Prostate gland (tissue), 2 donors: ENCODE results near the gene TMEM214. TPM values are rescaled to one million over a fixed set of nuclear protein-coding genes. Genes with fewer than 3 reads are reported as not detected.
A peak's percentile ranks its signal among the peaks of the same experiment; 100 is the strongest.

Experiments used
- DNase-seq: peaks from one replicate; pipeline ENCODE4 v3.0.0-alpha.2; 2019; ENCODE audit warnings: low spot score
- H3K27ac ChIP-seq, 2 donors: fragments of 200-600 bp; sonication (generic); 2 replicates each; pipeline ENCODE4 v1.5.1; 2017 to 2019
- H3K27me3 ChIP-seq: fragments of 200-600 bp; sonication (generic); replicated peaks from 2 replicates; pipeline ENCODE4 v1.5.1; 2019; ENCODE audit not compliant: insufficient read depth
- H3K36me3 ChIP-seq, 2 donors: fragments of 200-600 bp; sonication (generic); 1 replicate in 1 of 2; 2 replicates in 1 of 2; pipeline versions ENCODE4 v1.5.1 to v1.8.1; 2017 to 2019
- H3K4me1 ChIP-seq: fragments of 200-600 bp; sonication (generic); replicated peaks from 2 replicates; pipeline ENCODE4 v1.5.1; 2019
- H3K4me3 ChIP-seq, 2 donors: fragments of 200-600 bp; sonication (generic); 2 replicates each; pipeline ENCODE4 v1.5.1; 2017 to 2019
- H3K9me3 ChIP-seq: fragments of 200-600 bp; sonication (generic); 2 replicates; pipeline ENCODE4 v1.5.1; 2017
- CTCF ChIP-seq, 4 experiments: fragments of 200-600 bp in 2 of 4; fragments of 450-650 bp in 2 of 4; sonication (generic) in 2 of 4; IDR thresholded peaks; 1 replicate in 3 of 4; 2 replicates in 1 of 4; pipeline ENCODE4 v1.5.1; 2016 to 2019; ENCODE audit warnings: antibody characterized with exemption in 4 of 4, mild to moderate bottlenecking in 2 of 4, moderate library complexity in 2 of 4
- POLR2A ChIP-seq: fragments of 450-650 bp; IDR thresholded peaks from one replicate; pipeline ENCODE4 v1.6.1; 2016; ENCODE audit warnings: antibody characterized with exemption, mild to moderate bottlenecking
- POLR2AphosphoS5 ChIP-seq: sonication (generic); formaldehyde crosslinking; IDR thresholded peaks from one replicate; pipeline ENCODE4 v1.6.1; 2017; ENCODE audit warnings: antibody characterized with exemption
- WGBS: methylation state at CpG from one replicate; pipeline ENCODE4 v1.1.5; 2018; 5-methylcytosine and 5-hydroxymethylcytosine counted together
- intact Hi-C: fragments of 100-400 bp; cut with DNase I; formaldehyde crosslinking; loops from one replicate; pipeline ENCODE4 v1.14.2; 2022
- total RNA-seq, 2 donors: library from RNA; depleted of rRNA; stranded (reverse); fragments of >200 nt; gene quantifications; one replicate each; pipeline ENCODE4 v1.1.0, GENCODE V29; 2016

TMEM214 gene
- total RNA-seq, 2 donors from 2014 or later, result 44.5 to 75.9 TPM

- no peaks in the 10 kb centered on the region for H3K36me3 ChIP-seq
- peak; percentile 10 for DNase-seq
- H3K27ac ChIP-seq, result peak overlapping the region; percentile 85 to 90
- H3K27me3 ChIP-seq, result no peaks in the 10 kb centered on the region
- intact Hi-C loops, result loop anchor here (2.0 kb wide), 1 partner anchor 29 kb away; the partner anchor contains the start of gene EMILIN1
- no peaks in the 10 kb centered on the region for H3K9me3 ChIP-seq
- WGBS, result 8% methylated on average over 36 of the region's 52 CpGs
- peak overlapping the region; percentile 97 to 98 for H3K4me3 ChIP-seq
- no peak for TF ChIP-seq CTCF (IDR thresholded peaks at IDR 0.05)
- no peak for TF ChIP-seq POLR2A
- no peak for TF ChIP-seq POLR2AphosphoS5
- peaks cover 6% of the 10 kb centered on the region for H3K4me1 ChIP-seq
These were observed 16.9 kb downstream of the TMEM214 start for GRCh38 chr2:27049422-27050280.

- H3K27ac ChIP-seq, result peak overlapping the region; percentile 85 to 90
- peak; percentile 92 for DNase-seq
- TF ChIP-seq CTCF (IDR thresholded peaks at IDR 0.05) (peak in 2 of 4 experiments; percentile 52 to 68), POLR2AphosphoS5 (peak; percentile 75), POLR2A (no peak)
- intact Hi-C loops, result loop anchor here (2.0 kb wide), 1 partner anchor 28 kb away; the partner anchor contains the start of gene EMILIN1
- peaks cover 6% of the 10 kb centered on the region for H3K4me1 ChIP-seq
- peaks cover 0 to 5% of the 10 kb centered on the region in 2 donors for H3K36me3 ChIP-seq
- H3K27me3 ChIP-seq, result no peaks in the 10 kb centered on the region
- WGBS, result under 1% methylated on average over 48 of the region's 48 CpGs
- H3K4me3 ChIP-seq, result peak overlapping the region; percentile 97 to 98
- no peaks in the 10 kb centered on the region for H3K9me3 ChIP-seq
These were observed 17.7 kb downstream of the TMEM214 start for GRCh38 chr2:27050281-27050995.

GRCh38 chr2:27050996-27051901 is 18.5 kb downstream of the TMEM214 start, which contains the start of gene AGBL5:
TSS of gene AGBL5 (plus strand) at chr2:27051668. CDS start at chr2:27052959, 1,291 bp downstream.
- WGBS, result under 1% methylated on average over 49 of the region's 67 CpGs
- TF ChIP-seq POLR2AphosphoS5 (peak; percentile 77), POLR2A (peak; percentile 43), CTCF (IDR thresholded peaks at IDR 0.05) (no peak)
- peak; percentile 95 for DNase-seq

GRCh38 chr2:27051902-27052645 is 19.3 kb downstream of the TMEM214 start:
- peak overlapping the region; percentile 97 to 98 for H3K4me3 ChIP-seq
- no peak for TF ChIP-seq CTCF (IDR thresholded peaks at IDR 0.05)
- no peak for TF ChIP-seq POLR2A
- no peak for TF ChIP-seq POLR2AphosphoS5
- H3K27ac ChIP-seq, result peak overlapping the region; percentile 85 to 90
- peaks cover 0 to 5% of the 10 kb centered on the region in 2 donors for H3K36me3 ChIP-seq
- intact Hi-C loops, result loop anchor here (2.0 kb wide), 2 partner anchors 19 to 27 kb away; partner anchors contain the start of genes EMILIN1 and OST4
- no peaks in the 10 kb centered on the region for H3K27me3 ChIP-seq
- DNase-seq, result peak; percentile 23
- WGBS, result 3% methylated on average over 22 of the region's 24 CpGs
- H3K4me1 ChIP-seq, result peaks cover 6% of the 10 kb centered on the region
- H3K9me3 ChIP-seq, result no peaks in the 10 kb centered on the region

More at GRCh38 chr2:27050996-27051901, 18.5 kb downstream of the TMEM214 start, which contains the start of gene AGBL5:
- Histone ChIP-seq H3K27ac (peak within 1 kb of the TSS; percentile 85 to 90), H3K4me3 (peak within 1 kb of the TSS; percentile 97 to 98), H3K36me3 (peaks cover 0 to 5% of the 10 kb centered on the region in 2 donors), H3K4me1 (peaks cover 6% of the 10 kb centered on the region), H3K9me3 (no peaks in the 10 kb centered on the region), H3K27me3 (no peaks in the 10 kb centered on the region)
- intact Hi-C loops, result loop anchor here (2.0 kb wide), 1 partner anchor 28 kb away; the partner anchor contains the start of gene EMILIN1
